ENCODE measurements around the gene RFLNA.

The RFLNA gene

GRCh38 chr12:124294780-124295341 is at the start of gene RFLNA:
TSS of gene RFLNA (plus strand) at chr12:124295093. CDS start at chr12:124295430, 337 bp downstream.
- no peak for DNase-seq (ENCODE audit: low read depth)

- DNase-seq (ENCODE audit: low read depth) = no peak
Observed at GRCh38 chr12:124247331-124247730, 47.6 kb upstream of the RFLNA start.

GRCh38 chr12:124248941-124249825 is 45.7 kb upstream of the RFLNA start:
- no peak for DNase-seq (ENCODE audit: low read depth)

- DNase-seq (ENCODE audit: low read depth) = no peak
Observed at GRCh38 chr12:124251186-124251585, 43.7 kb upstream of the RFLNA start.

- no peak for DNase-seq (ENCODE audit: low read depth)
Observed at GRCh38 chr12:124252964-124253363, 41.9 kb upstream of the RFLNA start.

- no peak for DNase-seq (ENCODE audit: low read depth)
Observed at GRCh38 chr12:124254126-124254525, 40.8 kb upstream of the RFLNA start.

- DNase-seq (ENCODE audit: low read depth) = no peak
Observed at GRCh38 chr12:124259154-124260066, 35.5 kb upstream of the RFLNA start.

- no peak for DNase-seq (ENCODE audit: low read depth)
Observed at GRCh38 chr12:124261885-124262284, 33.0 kb upstream of the RFLNA start.

- no peak for DNase-seq (ENCODE audit: low read depth)
Observed at GRCh38 chr12:124264089-124264795, 30.7 kb upstream of the RFLNA start.

GRCh38 chr12:124264879-124265278 is 30.0 kb upstream of the RFLNA start:
- DNase-seq (ENCODE audit: low read depth) = no peak

- DNase-seq (ENCODE audit: low read depth) = no peak
Observed at GRCh38 chr12:124267205-124267778, 27.6 kb upstream of the RFLNA start.

- no peak for DNase-seq (ENCODE audit: low read depth)
Observed at GRCh38 chr12:124270671-124271070, 24.2 kb upstream of the RFLNA start.

- DNase-seq (ENCODE audit: low read depth) = no peak
Observed at GRCh38 chr12:124273630-124274029, 21.3 kb upstream of the RFLNA start.

- no peak for DNase-seq (ENCODE audit: low read depth)
Observed at GRCh38 chr12:124276337-124276736, 18.6 kb upstream of the RFLNA start.

GRCh38 chr12:124277394-124278241 is 17.3 kb upstream of the RFLNA start:
- DNase-seq (ENCODE audit: low read depth) = no peak

GRCh38 chr12:124278389-124279101 is 16.3 kb upstream of the RFLNA start:
- no peak for DNase-seq (ENCODE audit: low read depth)

GRCh38 chr12:124279315-124279714 is 15.6 kb upstream of the RFLNA start:
- DNase-seq (ENCODE audit: low read depth) = no peak

GRCh38 chr12:124279846-124280360 is 15.0 kb upstream of the RFLNA start:
- DNase-seq (ENCODE audit: low read depth) = no peak

- DNase-seq (ENCODE audit: low read depth) = no peak
Observed at GRCh38 chr12:124281309-124281708, 13.6 kb upstream of the RFLNA start.

GRCh38 chr12:124282287-124282686 is 12.6 kb upstream of the RFLNA start:
- DNase-seq (ENCODE audit: low read depth) = no peak

Data from activated T-cell treated with anti-CD3 and anti-CD28 coated beads for 24 hours (primary cell).